Measurements from ENCODE around the gene PEX14.

DNA sequence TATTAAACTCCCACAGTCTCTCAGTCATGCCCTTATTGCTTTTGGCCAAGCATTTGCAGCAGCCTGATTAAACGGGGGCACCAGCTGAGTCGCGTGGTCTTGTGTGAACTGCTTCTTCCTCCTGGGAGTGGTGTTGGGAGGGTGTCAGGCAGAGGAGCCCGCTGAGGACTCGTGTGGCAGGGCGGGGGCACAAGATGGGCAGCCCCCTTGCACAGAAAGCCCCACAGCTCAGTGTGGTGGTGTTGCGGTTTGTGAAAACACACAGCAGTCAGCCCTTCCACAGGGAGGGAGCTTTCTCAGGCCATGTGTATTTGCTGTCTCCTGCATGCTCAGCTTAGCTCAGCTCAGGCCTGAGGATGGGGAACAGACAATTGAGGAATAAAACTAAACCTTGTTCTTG is 22.4 kb downstream of the PEX14 start:
- TF ChIP-seq, protein P1, sequence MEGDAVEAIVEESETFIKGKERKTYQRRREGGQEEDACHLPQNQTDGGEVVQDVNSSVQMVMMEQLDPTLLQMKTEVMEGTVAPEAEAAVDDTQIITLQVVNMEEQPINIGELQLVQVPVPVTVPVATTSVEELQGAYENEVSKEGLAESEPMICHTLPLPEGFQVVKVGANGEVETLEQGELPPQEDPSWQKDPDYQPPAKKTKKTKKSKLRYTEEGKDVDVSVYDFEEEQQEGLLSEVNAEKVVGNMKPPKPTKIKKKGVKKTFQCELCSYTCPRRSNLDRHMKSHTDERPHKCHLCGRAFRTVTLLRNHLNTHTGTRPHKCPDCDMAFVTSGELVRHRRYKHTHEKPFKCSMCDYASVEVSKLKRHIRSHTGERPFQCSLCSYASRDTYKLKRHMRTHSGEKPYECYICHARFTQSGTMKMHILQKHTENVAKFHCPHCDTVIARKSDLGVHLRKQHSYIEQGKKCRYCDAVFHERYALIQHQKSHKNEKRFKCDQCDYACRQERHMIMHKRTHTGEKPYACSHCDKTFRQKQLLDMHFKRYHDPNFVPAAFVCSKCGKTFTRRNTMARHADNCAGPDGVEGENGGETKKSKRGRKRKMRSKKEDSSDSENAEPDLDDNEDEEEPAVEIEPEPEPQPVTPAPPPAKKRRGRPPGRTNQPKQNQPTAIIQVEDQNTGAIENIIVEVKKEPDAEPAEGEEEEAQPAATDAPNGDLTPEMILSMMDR (conservative IDR thresholded peaks at IDR 0.05 in 1 of 2, IDR thresholded peaks at IDR 0.05 in 1 of 2; ENCODE audit: extremely low read depth in 1 of 2, insufficient read depth in 1 of 2, low read depth in 1 of 2, low read length in 2 of 2), result no peak
- no peak for TF ChIP-seq EZH2 (IDR thresholded peaks at IDR 0.05; ENCODE audit: borderline replicate concordance, low read length)
